Progenitor cell of endocrine pancreas (in vitro differentiated cells): ENCODE data around the gene PAF1. TPM values are rescaled to one million over a fixed set of nuclear protein-coding genes. Genes with fewer than 3 reads are reported as not detected.

Experiments used
- DNase-seq: peaks from one replicate; pipeline ENCODE4 v3.0.0; 2021; ENCODE audit warnings: low spot score; ENCODE audit not compliant: unreplicated experiment
- H3K27ac Mint-ChIP-seq: 2 replicates; pipeline ENCODE4 v1.8.0; 2021; ENCODE audit warnings: mild to moderate bottlenecking, moderate library complexity, mixed read lengths
- H3K27me3 Mint-ChIP-seq: 2 replicates; pipeline ENCODE4 v1.8.0; 2021; ENCODE audit warnings: mixed read lengths
- H3K36me3 Mint-ChIP-seq: 2 replicates; pipeline ENCODE4 v1.8.0; 2022; ENCODE audit warnings: mixed read lengths; ENCODE audit not compliant: insufficient read depth
- H3K4me1 Mint-ChIP-seq: 2 replicates; pipeline ENCODE4 v1.8.0; 2021; ENCODE audit warnings: low read depth, mixed read lengths
- H3K4me3 Mint-ChIP-seq: 2 replicates; pipeline ENCODE4 v1.8.0; 2021; ENCODE audit warnings: low read depth, mild to moderate bottlenecking, moderate library complexity, mixed read lengths
- H3K9me3 Mint-ChIP-seq: 2 replicates; pipeline ENCODE4 v1.8.0; 2021; ENCODE audit warnings: low read depth, mixed read lengths
- CTCF ChIP-seq: fragments of 200-600 bp; sonication (generic); IDR thresholded peaks from one replicate; pipeline ENCODE4 v1.5.0; 2021; ENCODE audit warnings: antibody characterized with exemption, mild to moderate bottlenecking; ENCODE audit not compliant: unreplicated experiment
- total RNA-seq: library from RNA; stranded (reverse); gene quantifications from 2 replicates; pipeline ENCODE4 v1.2.1, GENCODE V29; 2021

The PAF1 gene
- total RNA-seq, 1 donor from 2014 or later: 49.4 TPM

- peak overlapping the region; percentile 91 for H3K27ac Mint-ChIP-seq
- peak overlapping the region; percentile 76 for H3K4me3 Mint-ChIP-seq
- peaks cover under 1% of the 10 kb centered on the region for H3K36me3 Mint-ChIP-seq
- TF ChIP-seq CTCF: no peak
- peaks cover 27% of the 10 kb centered on the region for H3K4me1 Mint-ChIP-seq
- no peak for DNase-seq
- H3K9me3 Mint-ChIP-seq: no peaks in the 10 kb centered on the region
- no peaks in the 10 kb centered on the region for H3K27me3 Mint-ChIP-seq
Observed at GRCh38 chr19:39403331-39404312, 12.7 kb upstream of the PAF1 start.

- H3K4me3 Mint-ChIP-seq: peak overlapping the region; percentile 76
- H3K27ac Mint-ChIP-seq: peak overlapping the region; percentile 96
- no peak for TF ChIP-seq CTCF
- peak; percentile 56 for DNase-seq
- H3K4me1 Mint-ChIP-seq: peaks cover 29% of the 10 kb centered on the region
- H3K9me3 Mint-ChIP-seq: no peaks in the 10 kb centered on the region
- H3K27me3 Mint-ChIP-seq: no peaks in the 10 kb centered on the region
- no peaks in the 10 kb centered on the region for H3K36me3 Mint-ChIP-seq
Observed at GRCh38 chr19:39402346-39403300, 11.7 kb upstream of the PAF1 start.

- no peak for TF ChIP-seq CTCF
Observed at GRCh38 chr19:39401549-39402345, 10.8 kb upstream of the PAF1 start.

GRCh38 chr19:39401070-39401548 lies 10.2 kb upstream of the PAF1 start:
- H3K9me3 Mint-ChIP-seq: no peaks in the 10 kb centered on the region
- no peaks in the 10 kb centered on the region for H3K27me3 Mint-ChIP-seq
- TF ChIP-seq CTCF: no peak
- no peak overlapping the region for H3K4me3 Mint-ChIP-seq
- peak overlapping the region; percentile 68 for H3K27ac Mint-ChIP-seq
- no peak for DNase-seq
- H3K4me1 Mint-ChIP-seq: peaks cover 25% of the 10 kb centered on the region
- H3K36me3 Mint-ChIP-seq: no peaks in the 10 kb centered on the region

More at GRCh38 chr19:39401549-39402345, 10.8 kb upstream of the PAF1 start:
- DNase-seq: no peak
- Mint-ChIP-seq H3K36me3 (no peaks in the 10 kb centered on the region), H3K4me3 (peak overlapping the region; percentile 76), H3K27me3 (no peaks in the 10 kb centered on the region), H3K4me1 (peaks cover 27% of the 10 kb centered on the region), H3K9me3 (no peaks in the 10 kb centered on the region), H3K27ac (peak overlapping the region; percentile 96)
